Stomach (tissue), 9 donors: ENCODE measurements around the gene MTHFD1. TPM values are rescaled to one million over a fixed set of nuclear protein-coding genes. Genes with fewer than 3 reads are reported as not detected.

Experiments
- DNase-seq, 2 donors: peaks; one replicate each; pipeline versions ENCODE4 v3.0.0 to v3.0.0-alpha.2; 2013 to 2019
- H3K27ac ChIP-seq, 5 donors: fragments of 200-600 bp in 4 of 5; sonication (generic) in 4 of 5; one replicate each; pipeline ENCODE4 v1.5.1; 2013 to 2019; ENCODE audit warnings: mild to moderate bottlenecking in 1 of 5, moderate library complexity in 1 of 5
- H3K27me3 ChIP-seq, 3 donors: fragments of 200-600 bp; sonication (generic); one replicate each; pipeline ENCODE4 v1.5.1; 2017 to 2019; ENCODE audit warnings: mixed run types in 1 of 3
- H3K36me3 ChIP-seq, 4 donors: fragments of 200-600 bp; sonication (generic); 1 replicate in 3 of 4; 2 replicates in 1 of 4; pipeline ENCODE4 v1.5.1; 2016 to 2019
- H3K4me1 ChIP-seq, 4 donors: fragments of 200-600 bp; sonication (generic); one replicate each; pipeline ENCODE4 v1.5.1; 2016 to 2019
- H3K4me3 ChIP-seq, 4 donors: fragments of 200-600 bp; sonication (generic) in 3 of 4; one replicate each; pipeline ENCODE4 v1.5.1; 2016 to 2019; ENCODE audit warnings: mild to moderate bottlenecking in 1 of 4
- H3K9me3 ChIP-seq, 4 donors: fragments of 200-600 bp; sonication (generic); one replicate each; pipeline ENCODE4 v1.5.1; 2016 to 2019
- CTCF ChIP-seq, 7 experiments: fragments of 450-650 bp in 4 of 7; fragments of 200-600 bp in 3 of 7; sonication (generic) in 3 of 7; IDR thresholded peaks; one replicate each; pipeline ENCODE4 v1.5.1; 2016 to 2019; ENCODE audit warnings: antibody characterized with exemption in 7 of 7, control low read depth in 2 of 7, mild to moderate bottlenecking in 1 of 7
- EP300 ChIP-seq: sonication (generic); formaldehyde crosslinking; IDR thresholded peaks from one replicate; pipeline ENCODE4 v1.6.1; 2017; ENCODE audit warnings: antibody characterized with exemption
- POLR2A ChIP-seq, 4 donors: fragments of 450-650 bp; IDR thresholded peaks; one replicate each; pipeline ENCODE4 v1.6.1; 2016; ENCODE audit warnings: antibody characterized with exemption in 4 of 4, control low read depth in 2 of 4, mild to moderate bottlenecking in 1 of 4, moderate library complexity in 1 of 4
- POLR2AphosphoS5 ChIP-seq, 3 donors: sonication (generic); formaldehyde crosslinking; IDR thresholded peaks; one replicate each; pipeline ENCODE4 v1.6.1; 2016; ENCODE audit warnings: antibody characterized with exemption in 3 of 3
- WGBS, 5 donors: extraction: QIAGEN DNeasy Blood & Tissue Kit in 3 of 5; methylation state at CpG; one replicate each; pipeline versions ENCODE4 v1.1.5 to v1.1.7; 2013 to 2018; 5-methylcytosine and 5-hydroxymethylcytosine counted together
- intact Hi-C: fragments of 100-400 bp; cut with DNase I; formaldehyde crosslinking; loops from one replicate; pipeline ENCODE4 v1.15.1; 2023; ENCODE audit warnings: low total_unique reads
- polyA plus RNA-seq, 3 donors: library from polyadenylated mRNA; stranded (reverse); fragments of 200-250 nt; gene quantifications; one replicate each; pipeline ENCODE4 v1.2.3, GENCODE V29; 2013
- total RNA-seq, 5 donors: library from RNA; depleted of rRNA; stranded (reverse); fragments of >200 nt; gene quantifications; one replicate each; pipeline versions ENCODE4 v1.1.0 to v1.2.3, GENCODE V29; 2014 to 2016
- donor health status: healthy with polysubstance abuse.
- donor health status: Bipolar disorder and iron deficiency.
- donor health status: healthy.

MTHFD1 gene
- total and polyA plus RNA-seq, 8 donors = 8.4 to 42.0 (median 24.6) TPM

GRCh38 chr14:64454671-64455070, 66.5 kb downstream of the MTHFD1 start:
- H3K4me3 ChIP-seq = no peak overlapping the region
- TF ChIP-seq EP300 (no peak), POLR2AphosphoS5 (IDR thresholded peaks at IDR 0.05) (no peak), POLR2A (IDR thresholded peaks at IDR 0.05) (no peak), CTCF (IDR thresholded peaks at IDR 0.05) (no peak)
- H3K27me3 ChIP-seq = no peaks in the 10 kb centered on the region
- 94 to 98% (median 97%) methylated on average over 10 of the region's 10 CpGs for WGBS, 5 donors
- no peak overlapping the region for H3K27ac ChIP-seq
- H3K9me3 ChIP-seq = no peaks in the 10 kb centered on the region
- intact Hi-C loops = no loop called here
- H3K4me1 ChIP-seq = no peaks in the 10 kb centered on the region
- DNase-seq = no peak
- peaks cover 26 to 79% (median 74%) of the 10 kb centered on the region in 4 donors for H3K36me3 ChIP-seq

- TF ChIP-seq EP300 = no peak
- TF ChIP-seq POLR2A (IDR thresholded peaks at IDR 0.05) = no peak
- no peak for TF ChIP-seq POLR2AphosphoS5 (IDR thresholded peaks at IDR 0.05)
- TF ChIP-seq CTCF (IDR thresholded peaks at IDR 0.05) = no peak
- 72 to 83% (median 81%) methylated on average over 4 of the region's 4 CpGs for WGBS, 5 donors
- Histone ChIP-seq H3K36me3 (peaks cover 7 to 41% (median 28%) of the 10 kb centered on the region in 4 donors), H3K27me3 (no peaks in the 10 kb centered on the region), H3K27ac (no peak overlapping the region), H3K4me1 (peaks cover 0 to 4% (median 3%) of the 10 kb centered on the region in 4 donors), H3K9me3 (no peaks in the 10 kb centered on the region), H3K4me3 (no peak overlapping the region)
- intact Hi-C loops = no loop called here
- DNase-seq = no peak
Observed at GRCh38 chr14:64459405-64460136, 71.4 kb downstream of the MTHFD1 start.

DNA sequence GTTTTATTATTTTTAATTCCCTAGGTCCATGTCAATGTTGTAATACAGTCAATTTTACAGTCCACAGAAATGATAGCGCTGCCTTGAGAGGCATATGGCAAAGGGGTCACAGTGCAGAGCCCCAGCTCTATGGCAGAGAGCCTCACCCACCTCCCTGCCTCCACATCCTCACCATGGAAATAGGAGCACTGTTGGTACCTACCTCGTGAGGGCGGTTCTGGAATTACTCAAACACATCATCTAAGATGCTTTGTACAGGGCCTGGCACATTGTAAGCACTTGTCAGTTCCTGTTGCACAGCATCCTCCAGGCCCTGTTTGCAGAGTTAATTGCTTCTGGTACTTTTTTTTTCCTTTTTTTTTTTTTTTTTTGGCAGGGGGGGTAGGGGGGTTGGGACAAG, 73.1 kb downstream of the MTHFD1 start:
- Histone ChIP-seq H3K27ac (no peak overlapping the region), H3K4me3 (no peak overlapping the region), H3K4me1 (peaks cover 0 to 18% (median 16%) of the 10 kb centered on the region in 4 donors), H3K9me3 (no peaks in the 10 kb centered on the region), H3K27me3 (no peaks in the 10 kb centered on the region), H3K36me3 (peaks cover 0 to 24% (median 12%) of the 10 kb centered on the region in 4 donors)
- 89 to 95% (median 93%) methylated on average over 3 of the region's 3 CpGs for WGBS, 5 donors
- no peak for DNase-seq
- TF ChIP-seq EP300 (no peak), CTCF (IDR thresholded peaks at IDR 0.05) (no peak), POLR2A (IDR thresholded peaks at IDR 0.05) (no peak), POLR2AphosphoS5 (IDR thresholded peaks at IDR 0.05) (no peak)
- intact Hi-C loops = no loop called here

GRCh38 chr14:64463195-64463594, 75.0 kb downstream of the MTHFD1 start:
- no peak overlapping the region for H3K4me3 ChIP-seq
- DNase-seq = no peak
- peaks cover 0 to 18% (median 5%) of the 10 kb centered on the region in 4 donors for H3K36me3 ChIP-seq
- no peaks in the 10 kb centered on the region for H3K9me3 ChIP-seq
- no peak overlapping the region for H3K27ac ChIP-seq
- H3K4me1 ChIP-seq = peaks cover 3 to 21% (median 19%) of the 10 kb centered on the region in 4 donors
- 82 to 94% (median 91%) methylated on average over 2 of the region's 2 CpGs for WGBS, 5 donors
- no peaks in the 10 kb centered on the region for H3K27me3 ChIP-seq
- intact Hi-C loops = no loop called here
- no peak for TF ChIP-seq POLR2AphosphoS5 (IDR thresholded peaks at IDR 0.05)
- no peak for TF ChIP-seq CTCF (IDR thresholded peaks at IDR 0.05)
- TF ChIP-seq POLR2A (IDR thresholded peaks at IDR 0.05) = no peak
- no peak for TF ChIP-seq EP300
